MM.1S (cell line): ENCODE data around the gene MAP3K13.

Experiments used
- CTCF ChIP-seq: fragments of 300-600 bp; sonication (generic); IDR thresholded peaks from 2 replicates; pipeline ENCODE4 v1.5.1; 2016; ENCODE audit warnings: antibody characterized with exemption, low read length, mixed read lengths
- EZH2 ChIP-seq: fragments of 300-600 bp; sonication (generic); optimal IDR thresholded peaks from 2 replicates; pipeline ENCODE3; 2017; ENCODE audit warnings: low read depth, mild to moderate bottlenecking, antibody characterized with exemption, low read length, mixed read lengths
- EZH2phosphoT487 ChIP-seq: fragments of 300-600 bp; sonication (generic); IDR thresholded peaks from 2 replicates; pipeline ENCODE4 v1.6.1; 2018; ENCODE audit warnings: antibody characterized with exemption, low read length

- no peak for TF ChIP-seq CTCF
- TF ChIP-seq EZH2 = no peak
- no peak for TF ChIP-seq EZH2phosphoT487
These were observed 1.0 kb upstream of the MAP3K13 start for GRCh38 chr3:185361920-185362319.
